ENCODE data around the gene RND2.

The RND2 gene

DNA sequence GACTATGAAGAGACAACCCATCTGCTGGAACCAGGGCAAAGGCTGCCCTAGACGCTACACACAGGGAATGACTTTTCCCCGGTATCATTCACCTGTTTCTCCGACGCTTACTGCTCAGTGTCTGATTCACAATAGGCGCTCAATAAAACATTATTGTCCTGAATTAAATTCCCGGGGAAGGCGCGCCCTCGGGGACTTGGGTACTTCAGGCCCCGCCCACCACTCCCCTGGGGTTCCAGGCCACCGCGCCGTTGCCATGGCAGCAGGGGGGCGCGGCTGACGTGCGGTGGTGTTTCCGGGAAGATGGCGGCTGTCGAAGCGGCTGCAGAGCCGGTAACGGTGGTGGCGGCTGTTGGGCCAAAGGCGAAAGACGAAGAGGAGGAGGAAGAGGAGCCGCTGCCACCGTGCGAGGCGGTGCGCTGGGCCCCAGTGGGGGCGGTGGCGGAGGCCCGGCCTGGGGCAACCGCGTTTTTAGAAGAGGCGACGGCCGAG lies 44.7 kb upstream of the RND2 start, which contains the start of gene RUNDC1:
Gene RUNDC1, plus strand, starts transcription at position 292 of the 492 bp plus-strand sequence. Its CDS starts 12 bp downstream, at position 304.
- peaks cover 10% of the 10 kb centered on the region for H3K4me1 ChIP-seq (ENCODE audit: control insufficient read depth, insufficient read depth, low read depth, low read length)
- H2BK5ac ChIP-seq (ENCODE audit: low read depth, low read length, poor library complexity, severe bottlenecking) = peak within 1 kb of the TSS; percentile 71
- peak within 1 kb of the TSS; percentile 43 for H4K91ac ChIP-seq (ENCODE audit: low read length)
- no peak within 1 kb of the TSS for H2AK5ac ChIP-seq (ENCODE audit: low read length, severe bottlenecking)
- peak within 1 kb of the TSS; percentile 80 for H3K9ac ChIP-seq (ENCODE audit: low read length)
- peak within 1 kb of the TSS; percentile 86 for H4K8ac ChIP-seq (ENCODE audit: low read length)
- peak within 1 kb of the TSS; percentile 55 for H3K27ac ChIP-seq (ENCODE audit: low read length, poor library complexity, severe bottlenecking)
- H2BK15ac ChIP-seq (ENCODE audit: low read depth, poor library complexity, severe bottlenecking) = peak within 1 kb of the TSS; percentile 91
- H3K23ac ChIP-seq (ENCODE audit: low read length in 2 of 2) = peak within 1 kb of the TSS; percentile 37 to 94
- H2AFZ ChIP-seq (ENCODE audit: low read depth, low read length) = peak within 1 kb of the TSS; percentile 93
- WGBS = 0% methylated on average over 24 of the region's 39 CpGs
- H3K27me3 ChIP-seq (ENCODE audit: control insufficient read depth in 1 of 2, insufficient read depth in 1 of 2, low read length in 2 of 2) = no peaks in the 10 kb centered on the region
- H3K14ac ChIP-seq (ENCODE audit: low read length in 2 of 2) = peak within 1 kb of the TSS in 1 of 2 experiments; percentile 92
- peak within 1 kb of the TSS; percentile 78 for H2BK120ac ChIP-seq (ENCODE audit: low read depth, low read length)
- DNase-seq = peak; percentile 90
- peak within 1 kb of the TSS in 1 of 2 experiments; percentile 49 for H2BK12ac ChIP-seq (ENCODE audit: low read length in 2 of 2)
- peak within 1 kb of the TSS; percentile 91 to 97 for H3K4me3 ChIP-seq (ENCODE audit: insufficient read depth in 1 of 2, low read depth in 1 of 2, low read length in 2 of 2)
- no peaks in the 10 kb centered on the region for H3K9me3 ChIP-seq (ENCODE audit: control insufficient read depth, low read length)
- H3K18ac ChIP-seq (ENCODE audit: low read depth in 1 of 2, low read length in 2 of 2) = peak within 1 kb of the TSS; percentile 65 to 90
- peak within 1 kb of the TSS; percentile 81 for H3K4me2 ChIP-seq (ENCODE audit: low read length, poor library complexity, severe bottlenecking)
- peak within 1 kb of the TSS; percentile 93 to 95 for H3K4ac ChIP-seq (ENCODE audit: low read depth in 1 of 2, low read length in 2 of 2)
- H3K36me3 ChIP-seq (ENCODE audit: control insufficient read depth in 1 of 2, insufficient read depth in 2 of 2, low read depth in 1 of 2, low read length in 2 of 2) = peaks cover 3% of the 10 kb centered on the region in 2 experiments
- peaks cover 2% of the 10 kb centered on the region for H3K79me1 ChIP-seq (replicated peaks; ENCODE audit: low read length, poor library complexity, severe bottlenecking)

DNA sequence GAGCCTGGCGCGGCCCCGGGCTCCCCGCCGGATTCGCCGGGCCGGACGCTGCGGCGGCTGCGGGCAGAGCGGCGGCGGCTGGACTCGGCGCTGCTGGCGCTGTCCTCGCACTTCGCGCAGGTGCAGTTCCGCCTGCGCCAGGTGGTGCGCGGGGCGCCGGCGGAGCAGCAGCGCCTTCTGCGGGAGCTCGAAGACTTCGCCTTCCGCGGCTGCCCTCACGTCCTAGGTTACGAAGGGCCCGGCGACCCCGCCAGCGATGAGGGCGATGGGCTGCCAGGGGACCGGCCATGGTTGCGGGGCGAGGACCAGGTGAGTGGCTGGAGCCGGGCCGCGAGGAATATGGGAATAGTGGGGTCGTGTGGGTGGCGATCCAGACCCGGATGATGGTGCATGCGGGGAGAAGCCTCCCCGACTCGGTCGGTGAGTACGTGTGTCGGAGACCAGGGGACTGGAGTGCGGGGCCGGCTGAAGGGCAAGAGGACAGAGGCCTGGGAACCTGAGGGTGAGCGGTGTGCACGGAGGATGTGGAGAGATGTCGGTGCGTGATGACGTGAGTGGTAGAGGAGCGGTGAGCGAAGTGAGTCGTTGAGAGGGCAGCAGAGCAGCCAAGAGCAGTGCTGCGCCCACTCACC lies 44.1 kb upstream of the RND2 start:
- DNase-seq = peak; percentile 68
- Histone ChIP-seq H3K4me1 (ENCODE audit: control insufficient read depth, insufficient read depth, low read depth, low read length) (peaks cover 10% of the 10 kb centered on the region), H2BK5ac (ENCODE audit: low read depth, low read length, poor library complexity, severe bottlenecking) (peak overlapping the region; percentile 71), H4K91ac (ENCODE audit: low read length) (peak overlapping the region; percentile 43), H3K36me3 (ENCODE audit: control insufficient read depth in 1 of 2, insufficient read depth in 2 of 2, low read depth in 1 of 2, low read length in 2 of 2) (peaks cover 3% of the 10 kb centered on the region in 2 experiments), H3K9ac (ENCODE audit: low read length) (peak overlapping the region; percentile 80), H3K4ac (ENCODE audit: low read depth in 1 of 2, low read length in 2 of 2) (peak overlapping the region; percentile 93 to 95), H2AK5ac (ENCODE audit: low read length, severe bottlenecking) (no peak overlapping the region), H3K18ac (ENCODE audit: low read depth in 1 of 2, low read length in 2 of 2) (peak overlapping the region; percentile 65 to 90), H3K23ac (ENCODE audit: low read length in 2 of 2) (peak overlapping the region; percentile 29 to 37), H3K27ac (ENCODE audit: low read length, poor library complexity, severe bottlenecking) (no peak overlapping the region), H3K79me1 (replicated peaks; ENCODE audit: low read length, poor library complexity, severe bottlenecking) (peaks cover 4% of the 10 kb centered on the region), H3K27me3 (ENCODE audit: control insufficient read depth in 1 of 2, insufficient read depth in 1 of 2, low read length in 2 of 2) (no peaks in the 10 kb centered on the region), H2BK120ac (ENCODE audit: low read depth, low read length) (peak overlapping the region; percentile 78), H4K8ac (ENCODE audit: low read length) (peak overlapping the region; percentile 86), H2BK12ac (ENCODE audit: low read length in 2 of 2) (peak overlapping the region in 1 of 2 experiments; percentile 49), H3K9me3 (ENCODE audit: control insufficient read depth, low read length) (no peaks in the 10 kb centered on the region), H3K4me2 (ENCODE audit: low read length, poor library complexity, severe bottlenecking) (peak overlapping the region; percentile 81), H3K4me3 (ENCODE audit: insufficient read depth in 1 of 2, low read depth in 1 of 2, low read length in 2 of 2) (peak overlapping the region; percentile 91 to 97), H3K14ac (ENCODE audit: low read length in 2 of 2) (peak overlapping the region in 1 of 2 experiments; percentile 92), H2BK15ac (ENCODE audit: low read depth, poor library complexity, severe bottlenecking) (peak overlapping the region; percentile 91), H2AFZ (ENCODE audit: low read depth, low read length) (peak overlapping the region; percentile 93)
- WGBS = under 1% methylated on average over 65 of the region's 67 CpGs

DNA sequence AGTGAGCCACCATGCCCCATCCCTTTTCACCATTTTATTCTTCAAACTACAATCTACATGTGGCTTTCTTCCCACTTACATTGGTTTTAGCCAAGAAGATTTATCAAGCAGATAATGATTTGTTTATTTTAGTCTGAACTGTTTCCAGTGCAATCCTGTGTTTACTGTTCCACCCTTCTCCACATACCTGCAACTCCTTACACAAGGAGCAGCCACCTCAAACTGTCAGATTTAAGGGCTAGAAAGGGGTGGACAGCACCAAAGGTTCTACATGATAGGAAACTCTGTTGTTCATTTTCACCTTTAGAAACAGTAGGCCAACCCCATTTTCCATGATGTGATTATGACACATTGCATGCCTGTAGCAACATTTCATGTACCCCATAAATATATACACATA lies 42.8 kb upstream of the RND2 start:
- H2BK15ac ChIP-seq (ENCODE audit: low read depth, poor library complexity, severe bottlenecking) = no peak overlapping the region
- H3K4me3 ChIP-seq (ENCODE audit: insufficient read depth in 1 of 2, low read depth in 1 of 2, low read length in 2 of 2) = no peak overlapping the region
- no peak overlapping the region for H2BK5ac ChIP-seq (ENCODE audit: low read depth, low read length, poor library complexity, severe bottlenecking)
- H3K9ac ChIP-seq (ENCODE audit: low read length) = no peak overlapping the region
- no peak overlapping the region for H3K18ac ChIP-seq (ENCODE audit: low read depth in 1 of 2, low read length in 2 of 2)
- no peak overlapping the region for H4K91ac ChIP-seq (ENCODE audit: low read length)
- no peak overlapping the region for H4K8ac ChIP-seq (ENCODE audit: low read length)
- H2AK5ac ChIP-seq (ENCODE audit: low read length, severe bottlenecking) = no peak overlapping the region
- H3K4me1 ChIP-seq (ENCODE audit: control insufficient read depth, insufficient read depth, low read depth, low read length) = peaks cover 10% of the 10 kb centered on the region
- no peak overlapping the region for H2AFZ ChIP-seq (ENCODE audit: low read depth, low read length)
- H3K4ac ChIP-seq (ENCODE audit: low read depth in 1 of 2, low read length in 2 of 2) = no peak overlapping the region
- DNase-seq = no peak
- H3K36me3 ChIP-seq (ENCODE audit: control insufficient read depth in 1 of 2, insufficient read depth in 2 of 2, low read depth in 1 of 2, low read length in 2 of 2) = peaks cover 8 to 9% of the 10 kb centered on the region in 2 experiments
- no peak overlapping the region for H3K27ac ChIP-seq (ENCODE audit: low read length, poor library complexity, severe bottlenecking)
- peaks cover 12% of the 10 kb centered on the region for H3K79me1 ChIP-seq (replicated peaks; ENCODE audit: low read length, poor library complexity, severe bottlenecking)
- no peak overlapping the region for H2BK12ac ChIP-seq (ENCODE audit: low read length in 2 of 2)
- H3K14ac ChIP-seq (ENCODE audit: low read length in 2 of 2) = no peak overlapping the region
- H3K27me3 ChIP-seq (ENCODE audit: control insufficient read depth in 1 of 2, insufficient read depth in 1 of 2, low read length in 2 of 2) = no peaks in the 10 kb centered on the region
- H2BK120ac ChIP-seq (ENCODE audit: low read depth, low read length) = no peak overlapping the region
- H3K23ac ChIP-seq (ENCODE audit: low read length in 2 of 2) = no peak overlapping the region
- no peak overlapping the region for H3K4me2 ChIP-seq (ENCODE audit: low read length, poor library complexity, severe bottlenecking)
- no peaks in the 10 kb centered on the region for H3K9me3 ChIP-seq (ENCODE audit: control insufficient read depth, low read length)

DNA sequence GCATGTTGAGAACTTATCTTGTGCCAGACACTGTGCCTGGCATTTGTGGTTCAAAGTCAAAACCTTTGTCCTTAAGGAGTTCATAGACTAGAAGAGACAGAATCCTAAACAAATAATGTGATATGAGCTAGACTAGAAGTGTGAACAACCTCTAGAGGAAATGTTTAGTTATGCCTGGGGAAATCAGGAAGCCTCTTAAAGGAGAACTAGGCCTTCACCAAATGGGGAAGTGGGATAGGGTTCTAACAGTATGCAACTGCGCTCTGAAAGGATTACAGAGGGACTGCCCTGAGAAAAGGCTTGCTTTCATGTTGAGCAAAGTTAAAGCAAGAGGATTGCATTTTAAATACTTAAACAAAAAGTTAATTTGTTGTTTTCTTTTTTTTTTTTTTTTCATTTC lies 39.8 kb upstream of the RND2 start:
- no peak overlapping the region for H2BK12ac ChIP-seq (ENCODE audit: low read length in 2 of 2)
- no peak overlapping the region for H4K8ac ChIP-seq (ENCODE audit: low read length)
- no peaks in the 10 kb centered on the region for H3K9me3 ChIP-seq (ENCODE audit: control insufficient read depth, low read length)
- H2BK15ac ChIP-seq (ENCODE audit: low read depth, poor library complexity, severe bottlenecking) = no peak overlapping the region
- no peak overlapping the region for H3K23ac ChIP-seq (ENCODE audit: low read length in 2 of 2)
- H3K14ac ChIP-seq (ENCODE audit: low read length in 2 of 2) = no peak overlapping the region
- peaks cover 26 to 35% of the 10 kb centered on the region in 2 experiments for H3K36me3 ChIP-seq (ENCODE audit: control insufficient read depth in 1 of 2, insufficient read depth in 2 of 2, low read depth in 1 of 2, low read length in 2 of 2)
- H2BK5ac ChIP-seq (ENCODE audit: low read depth, low read length, poor library complexity, severe bottlenecking) = no peak overlapping the region
- no peak overlapping the region for H4K91ac ChIP-seq (ENCODE audit: low read length)
- no peak overlapping the region for H2AFZ ChIP-seq (ENCODE audit: low read depth, low read length)
- H3K4ac ChIP-seq (ENCODE audit: low read depth in 1 of 2, low read length in 2 of 2) = no peak overlapping the region
- no peak overlapping the region for H3K18ac ChIP-seq (ENCODE audit: low read depth in 1 of 2, low read length in 2 of 2)
- no peak overlapping the region for H3K4me3 ChIP-seq (ENCODE audit: insufficient read depth in 1 of 2, low read depth in 1 of 2, low read length in 2 of 2)
- no peak overlapping the region for H2BK120ac ChIP-seq (ENCODE audit: low read depth, low read length)
- no peak overlapping the region for H3K27ac ChIP-seq (ENCODE audit: low read length, poor library complexity, severe bottlenecking)
- no peaks in the 10 kb centered on the region for H3K27me3 ChIP-seq (ENCODE audit: control insufficient read depth in 1 of 2, insufficient read depth in 1 of 2, low read length in 2 of 2)
- H3K4me2 ChIP-seq (ENCODE audit: low read length, poor library complexity, severe bottlenecking) = no peak overlapping the region
- DNase-seq = no peak
- WGBS = no CpG with 5 or more reads among the region's 1 CpG
- H3K79me1 ChIP-seq (replicated peaks; ENCODE audit: low read length, poor library complexity, severe bottlenecking) = peaks cover 14% of the 10 kb centered on the region
- no peak overlapping the region for H3K9ac ChIP-seq (ENCODE audit: low read length)
- H2AK5ac ChIP-seq (ENCODE audit: low read length, severe bottlenecking) = no peak overlapping the region
- peaks cover 4% of the 10 kb centered on the region for H3K4me1 ChIP-seq (ENCODE audit: control insufficient read depth, insufficient read depth, low read depth, low read length)
